Forelimb muscle (tissue), 1 donor: ENCODE results near the gene TMEM116. TPM values are rescaled to one million over a fixed set of nuclear protein-coding genes. Genes with fewer than 3 reads are reported as not detected.
"Not testable (repeated sequence)": the region's sequence is repeated elsewhere in the genome, so short reads cannot be mapped to it uniquely, and the experiment has no call there.

Experiments
- DNase-seq: peaks from one replicate; pipeline ENCODE4 v3.0.0-alpha.2; 2013; ENCODE audit warnings: low read depth
- polyA plus RNA-seq: library from polyadenylated mRNA; unstranded; fragments of 120-200 nt; gene quantifications from one replicate; pipeline ENCODE4 v1.2.1, GENCODE V29; 2013; ENCODE audit not compliant: insufficient read length

TMEM116 gene
- polyA plus RNA-seq, 1 donor = 10.5 TPM

- DNase-seq = no peak
These were observed 36.7 kb downstream of the TMEM116 start for GRCh38 chr12:111976291-111976690.

DNA sequence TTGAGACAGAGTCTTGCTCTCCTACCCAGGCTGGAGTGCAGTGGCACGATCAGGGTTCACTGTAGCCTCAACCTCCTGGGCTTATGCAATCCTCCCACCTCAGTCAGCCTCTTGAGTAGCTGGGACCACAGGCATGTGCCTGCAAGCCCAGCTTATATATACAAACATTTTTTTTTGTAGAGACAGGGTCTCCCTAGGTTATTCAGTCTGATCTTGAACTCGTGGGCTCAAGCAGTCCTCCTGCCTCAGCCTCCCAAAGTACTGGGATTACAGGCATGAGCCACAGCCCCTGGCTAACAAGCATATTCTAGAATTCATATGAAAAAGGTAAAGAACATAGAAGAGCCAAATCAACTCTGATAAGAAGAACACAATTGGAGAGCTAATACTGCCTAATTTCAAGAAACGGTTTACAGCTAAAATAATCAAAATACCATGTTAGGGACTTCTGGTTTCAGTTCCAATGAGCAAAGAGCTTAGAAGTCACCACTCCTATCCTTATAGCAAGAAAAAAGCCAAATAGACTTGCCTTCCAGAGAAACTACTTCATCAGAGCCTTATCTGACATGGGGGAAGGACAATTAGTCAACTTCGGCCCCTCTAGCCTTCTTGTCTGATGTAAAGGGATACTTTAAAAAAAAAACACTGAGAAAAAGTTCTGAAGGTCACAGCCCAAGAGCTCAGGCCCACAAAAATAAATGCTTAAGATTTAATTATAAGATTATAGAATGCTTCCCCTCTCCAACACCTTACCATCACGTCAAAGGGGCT lies 37.6 kb downstream of the TMEM116 start:
- no peak for DNase-seq

DNA sequence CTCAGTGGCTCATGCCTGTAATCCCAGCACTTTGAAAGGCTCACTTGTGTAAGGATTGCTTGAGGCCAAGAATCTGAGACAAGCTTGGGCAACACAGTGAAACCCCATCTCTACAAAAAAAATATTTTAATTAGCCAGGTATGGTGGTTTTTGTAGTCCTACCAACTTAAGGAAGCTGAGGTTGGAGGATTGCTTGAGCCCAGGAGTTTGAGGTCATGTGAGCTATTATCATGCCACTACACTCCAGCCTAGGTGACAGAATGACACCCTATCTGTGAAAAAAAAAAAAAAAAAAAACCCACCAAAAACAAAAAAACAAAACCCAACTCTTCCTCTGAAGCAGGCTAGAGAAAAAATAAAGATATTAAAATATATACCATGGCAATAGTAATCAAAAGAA lies 41.2 kb downstream of the TMEM116 start:
- no peak for DNase-seq

- no peak for DNase-seq
These were observed 48.0 kb downstream of the TMEM116 start for GRCh38 chr12:111964935-111965334.

GRCh38 chr12:111959518-111959917 lies 53.4 kb downstream of the TMEM116 start:
- DNase-seq = not testable (repeated sequence)

DNA sequence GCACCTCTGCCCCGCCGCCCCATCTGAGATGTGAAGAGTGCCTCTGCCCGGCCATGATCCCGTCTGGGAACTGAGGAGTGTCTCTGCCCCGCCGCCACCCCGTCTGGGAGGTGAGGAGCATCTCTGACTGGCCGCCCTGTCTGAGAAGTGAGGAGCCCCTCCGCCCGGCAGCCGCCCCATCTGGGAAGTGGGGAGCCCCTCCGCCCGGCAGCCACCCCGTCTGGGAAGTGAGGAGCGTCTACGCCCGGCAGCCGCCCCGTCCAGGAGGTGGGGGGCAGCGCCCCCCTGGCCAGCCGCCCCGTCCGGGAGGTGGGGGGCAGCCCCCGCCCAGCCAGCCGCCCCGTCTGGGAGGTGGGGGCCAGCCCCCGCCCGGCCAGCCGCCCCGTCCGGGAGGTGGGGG lies 55.7 kb downstream of the TMEM116 start:
- DNase-seq = not testable (repeated sequence)

DNA sequence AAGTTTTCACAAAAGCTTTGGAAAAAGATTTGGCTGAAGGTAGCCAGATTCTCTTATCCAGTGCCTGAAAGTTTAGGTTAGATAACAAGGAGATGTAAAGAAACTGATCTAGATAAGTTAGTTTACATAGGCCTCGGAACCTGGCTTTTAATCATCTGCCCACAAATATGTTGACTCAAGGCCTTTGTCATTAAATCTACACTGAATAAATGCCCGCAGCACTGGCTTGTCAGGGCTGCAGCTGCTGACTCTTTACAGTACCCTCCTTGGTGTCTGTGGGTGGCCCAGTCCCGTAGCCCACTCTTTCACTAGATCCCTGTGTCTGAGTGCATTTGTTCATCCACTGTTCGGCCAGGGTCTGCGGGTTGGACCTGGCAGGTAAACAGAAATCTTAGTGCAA lies 58.0 kb downstream of the TMEM116 start:
- no peak for DNase-seq

- no peak for DNase-seq
These were observed 59.5 kb downstream of the TMEM116 start for GRCh38 chr12:111953455-111953854.

DNA sequence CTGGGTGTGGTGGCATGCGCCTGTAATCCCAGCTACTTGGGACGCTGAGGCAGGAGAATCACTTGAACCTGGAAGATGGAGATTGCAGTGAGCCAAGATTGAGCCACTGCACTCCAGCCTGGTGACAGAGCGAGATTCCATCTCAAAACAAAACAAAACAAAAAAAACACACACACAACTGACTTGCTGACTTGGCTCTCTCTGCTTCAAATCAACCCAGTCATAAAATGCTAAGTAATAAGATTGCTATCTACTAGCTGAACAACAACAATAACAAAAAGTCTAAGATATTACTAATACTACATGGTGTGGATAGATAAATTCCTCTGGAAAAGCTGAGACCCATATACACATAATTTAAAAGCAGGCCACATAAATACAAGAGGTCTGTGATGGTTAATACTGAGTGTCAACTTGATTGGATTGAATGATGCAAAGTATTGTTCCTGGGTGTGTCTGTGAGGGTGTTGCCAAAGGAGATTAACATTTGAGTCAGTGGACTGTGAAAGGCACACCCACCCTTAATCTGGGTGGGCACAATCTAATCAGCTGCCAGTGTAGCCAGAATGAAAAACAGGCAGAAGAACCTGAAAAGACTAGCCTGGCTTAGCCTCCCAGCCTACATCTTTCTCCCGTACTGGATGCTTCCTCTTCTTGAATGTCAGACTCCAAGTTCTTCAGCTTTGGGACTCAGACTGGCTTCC lies 60.7 kb downstream of the TMEM116 start:
- DNase-seq = not testable (repeated sequence)

DNA sequence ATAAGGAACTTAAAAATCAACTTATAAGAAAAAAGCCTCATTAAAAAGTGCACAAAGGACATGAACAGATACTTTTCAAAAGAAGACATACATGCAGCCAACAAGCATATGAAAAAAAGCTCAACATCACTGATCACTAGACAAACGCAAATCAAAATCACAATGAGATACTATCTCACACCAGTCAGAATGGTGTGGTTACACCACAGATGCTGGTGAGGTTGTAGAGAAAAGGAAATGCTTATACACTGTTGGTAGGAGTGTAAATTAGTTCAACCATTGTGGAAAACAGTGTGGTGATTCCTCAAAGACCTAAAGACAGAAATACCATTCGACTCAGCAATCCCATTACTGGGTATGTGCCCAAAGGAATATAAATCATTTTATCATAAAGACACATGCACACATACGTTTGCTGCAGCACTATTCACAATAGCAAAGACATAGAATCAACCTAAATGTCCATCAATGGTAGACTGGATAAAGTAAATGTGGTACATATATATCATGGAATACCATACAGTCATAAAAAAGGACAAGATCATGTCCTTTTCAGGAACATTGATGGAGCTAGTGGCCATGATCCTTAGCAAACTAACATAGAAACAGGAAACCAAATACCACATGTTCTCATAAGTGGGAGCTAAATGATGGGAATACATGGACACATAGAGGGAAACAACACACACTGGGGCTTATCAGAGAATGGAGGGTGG lies 61.8 kb downstream of the TMEM116 start:
- not testable (repeated sequence) for DNase-seq

DNA sequence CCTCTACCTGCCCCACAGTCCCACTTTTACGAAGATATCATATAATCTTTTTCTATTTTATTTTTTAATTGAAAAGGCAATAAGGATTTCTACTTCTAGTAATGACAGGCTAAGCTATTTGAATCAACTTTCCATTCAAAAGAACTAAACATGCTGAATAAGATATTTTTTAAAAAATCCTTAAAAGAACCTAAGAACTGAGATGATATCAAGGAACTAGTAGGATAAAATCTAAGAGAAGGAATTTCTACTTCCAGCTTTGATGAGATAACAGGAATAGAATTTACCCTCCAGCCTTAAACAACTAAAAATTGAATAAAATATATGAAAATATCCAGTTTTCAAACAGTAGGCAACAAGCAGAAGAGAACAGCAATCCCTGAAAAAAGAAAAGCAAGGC lies 69.0 kb downstream of the TMEM116 start:
- DNase-seq = no peak

- DNase-seq = no peak
These were observed 70.4 kb downstream of the TMEM116 start for GRCh38 chr12:111942557-111942956.

DNA sequence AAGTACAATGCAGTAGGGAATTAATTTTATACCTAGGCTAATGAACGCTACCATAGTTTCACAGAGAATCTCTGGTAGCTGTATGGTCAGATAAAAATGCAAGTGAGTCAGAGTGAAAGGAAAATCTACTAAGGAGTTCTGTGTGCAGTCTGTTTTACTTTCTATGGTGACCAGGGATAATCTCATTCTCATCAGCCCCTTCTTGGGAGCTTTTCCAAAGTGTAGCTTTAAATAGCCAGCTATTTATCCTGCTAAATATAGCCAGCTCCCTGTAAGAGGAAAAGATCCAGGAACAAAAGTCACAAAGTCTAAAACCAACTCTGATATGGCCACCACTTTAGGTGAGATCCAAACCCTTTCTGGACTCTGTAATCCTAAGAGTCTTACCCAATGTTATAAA lies 75.5 kb downstream of the TMEM116 start:
- DNase-seq = no peak

GRCh38 chr12:111936869-111937268 lies 76.1 kb downstream of the TMEM116 start:
- DNase-seq = no peak

- DNase-seq = no peak
These were observed 80.7 kb downstream of the TMEM116 start for GRCh38 chr12:111932241-111932640.

- no peak for DNase-seq
These were observed 85.6 kb downstream of the TMEM116 start for GRCh38 chr12:111927346-111927745.

DNA sequence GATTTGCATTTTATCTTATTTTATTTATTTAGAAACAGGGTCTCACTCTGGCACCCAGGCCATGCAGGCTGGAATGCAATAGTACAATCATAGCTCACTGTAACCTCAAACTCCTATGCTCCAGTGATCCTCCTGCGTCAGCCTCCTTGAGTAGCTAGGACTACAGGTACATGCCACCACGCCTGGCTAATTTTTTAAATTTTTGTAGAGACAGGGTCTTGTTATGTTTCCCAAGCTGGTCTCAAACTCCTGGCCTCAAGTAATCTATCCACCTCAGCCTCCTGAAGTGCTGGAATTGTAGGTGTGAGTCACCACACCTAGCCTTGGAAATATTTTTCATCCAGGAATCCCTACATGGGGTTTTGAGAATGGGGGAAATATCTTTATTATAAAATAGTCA lies 86.3 kb downstream of the TMEM116 start:
- no peak for DNase-seq

- no peak for DNase-seq
These were observed 87.8 kb downstream of the TMEM116 start for GRCh38 chr12:111925171-111925570.

DNA sequence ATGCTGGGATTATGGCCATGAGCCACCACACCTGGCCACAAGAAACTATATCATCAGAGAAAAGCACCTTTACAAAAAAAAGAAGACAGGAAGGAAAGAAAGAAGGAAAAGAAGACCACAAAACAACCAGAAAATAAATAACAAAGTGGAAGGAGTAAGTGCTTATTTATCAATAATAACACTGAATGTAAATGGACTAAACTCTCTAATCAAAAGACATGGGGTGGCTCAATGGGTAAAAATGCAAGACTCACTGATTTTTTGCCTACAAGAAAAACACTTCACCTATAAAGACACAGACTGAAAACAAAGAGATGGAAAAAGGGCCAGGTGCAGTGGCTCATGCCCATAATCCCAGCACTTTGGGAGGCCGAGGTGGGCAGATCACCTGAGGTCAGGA lies 105.2 kb downstream of the TMEM116 start:
- DNase-seq = no peak

GRCh38 chr12:111905502-111905901 lies 107.5 kb downstream of the TMEM116 start:
- DNase-seq = no peak

DNA sequence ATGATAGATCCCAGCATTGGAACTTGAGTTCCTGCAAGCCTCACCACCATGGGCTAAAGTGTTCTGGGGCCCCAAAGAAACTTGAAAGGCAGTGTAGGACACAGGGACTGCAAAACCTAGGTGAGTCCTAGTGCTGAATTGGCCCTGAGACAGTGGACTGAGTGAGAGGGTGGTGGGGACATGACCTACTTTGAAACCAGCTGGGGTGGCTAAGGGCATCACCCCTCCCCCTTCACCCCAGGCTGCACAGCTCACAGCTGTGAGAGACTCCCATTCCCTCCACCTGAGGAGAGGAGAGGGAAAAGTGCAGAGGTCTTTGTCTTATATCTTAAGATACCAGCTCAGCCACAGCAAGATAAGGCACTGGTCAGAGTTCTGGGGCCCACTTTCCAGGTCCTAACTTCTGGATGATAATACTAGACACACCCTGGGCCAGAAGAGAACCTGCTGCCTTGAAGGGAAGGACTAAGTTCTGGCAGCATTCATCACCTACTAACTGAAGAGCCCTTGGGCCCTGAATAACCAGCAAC lies 108.5 kb downstream of the TMEM116 start:
- no peak for DNase-seq

GRCh38 chr12:111901182-111901581 lies 111.8 kb downstream of the TMEM116 start:
- no peak for DNase-seq
